T-helper 2 cell treated with Interferon-gamma antibody and Interleukin-4, amounts not matched to agents 5 μg/mL and 100 μg/mL, for 36 hours (primary cell): Measurements from ENCODE around the gene ATL1.
"Not testable (repeated sequence)": the region's sequence is repeated elsewhere in the genome, so short reads cannot be mapped to it uniquely, and the experiment has no call there.

Experiments
- DNase-seq: peaks from one replicate; pipeline ENCODE4 v3.0.0; 2021; ENCODE audit warnings: low spot score
- H3K27ac Mint-ChIP-seq: one replicate; pipeline ENCODE4 v1.8.0; 2021; ENCODE audit warnings: mild to moderate bottlenecking, mixed read lengths
- H3K27me3 Mint-ChIP-seq: one replicate; pipeline ENCODE4 v1.8.0; 2021; ENCODE audit warnings: low read depth, mixed read lengths
- H3K36me3 Mint-ChIP-seq: one replicate; pipeline ENCODE4 v1.8.0; 2021; ENCODE audit warnings: low read depth, mixed read lengths
- H3K4me1 Mint-ChIP-seq: one replicate; pipeline ENCODE4 v1.8.0; 2021; ENCODE audit warnings: low read depth, mixed read lengths
- H3K4me3 Mint-ChIP-seq: one replicate; pipeline ENCODE4 v1.8.0; 2022; ENCODE audit warnings: mild to moderate bottlenecking, moderate library complexity, mixed read lengths
- H3K9me3 Mint-ChIP-seq: one replicate; pipeline ENCODE4 v1.8.0; 2021; ENCODE audit warnings: mixed read lengths

Gene ATL1

GRCh38 chr14:50665300-50665699 lies 105.4 kb downstream of the ATL1 start:
- H3K4me1 Mint-ChIP-seq, result peaks cover 17% of the 10 kb centered on the region
- not testable (repeated sequence) for DNase-seq, H3K9me3 Mint-ChIP-seq, H3K36me3 Mint-ChIP-seq, H3K27ac Mint-ChIP-seq, H3K27me3 Mint-ChIP-seq, H3K4me3 Mint-ChIP-seq

GRCh38 chr14:50666772-50667683 lies 107.1 kb downstream of the ATL1 start:
- H3K27me3 Mint-ChIP-seq, result peaks cover 3% of the 10 kb centered on the region
- H3K36me3 Mint-ChIP-seq, result peaks cover 2% of the 10 kb centered on the region
- DNase-seq, result no peak
- H3K4me1 Mint-ChIP-seq, result peaks cover 17% of the 10 kb centered on the region
- H3K4me3 Mint-ChIP-seq, result no peak overlapping the region
- no peaks in the 10 kb centered on the region for H3K9me3 Mint-ChIP-seq
- H3K27ac Mint-ChIP-seq, result peak overlapping the region; percentile 41

DNA sequence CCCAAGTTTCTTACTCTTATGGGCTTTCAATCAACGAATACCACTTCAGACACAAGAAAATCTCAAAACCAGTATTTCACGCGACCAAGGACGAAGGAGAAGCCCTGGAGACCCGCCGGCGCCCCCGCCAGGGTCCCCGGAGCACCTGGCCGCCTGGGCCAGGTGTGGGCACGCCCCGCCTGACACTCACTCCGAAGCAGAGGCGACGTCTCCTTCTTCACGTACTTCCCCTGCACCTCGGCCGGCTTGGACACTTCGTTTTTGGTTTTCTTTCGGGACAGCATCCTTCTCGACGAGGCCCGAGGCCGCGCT lies 107.7 kb downstream of the ATL1 start:
- Mint-ChIP-seq H3K9me3 (no peaks in the 10 kb centered on the region), H3K27ac (peak overlapping the region; percentile 41)
- no peak for DNase-seq

DNA sequence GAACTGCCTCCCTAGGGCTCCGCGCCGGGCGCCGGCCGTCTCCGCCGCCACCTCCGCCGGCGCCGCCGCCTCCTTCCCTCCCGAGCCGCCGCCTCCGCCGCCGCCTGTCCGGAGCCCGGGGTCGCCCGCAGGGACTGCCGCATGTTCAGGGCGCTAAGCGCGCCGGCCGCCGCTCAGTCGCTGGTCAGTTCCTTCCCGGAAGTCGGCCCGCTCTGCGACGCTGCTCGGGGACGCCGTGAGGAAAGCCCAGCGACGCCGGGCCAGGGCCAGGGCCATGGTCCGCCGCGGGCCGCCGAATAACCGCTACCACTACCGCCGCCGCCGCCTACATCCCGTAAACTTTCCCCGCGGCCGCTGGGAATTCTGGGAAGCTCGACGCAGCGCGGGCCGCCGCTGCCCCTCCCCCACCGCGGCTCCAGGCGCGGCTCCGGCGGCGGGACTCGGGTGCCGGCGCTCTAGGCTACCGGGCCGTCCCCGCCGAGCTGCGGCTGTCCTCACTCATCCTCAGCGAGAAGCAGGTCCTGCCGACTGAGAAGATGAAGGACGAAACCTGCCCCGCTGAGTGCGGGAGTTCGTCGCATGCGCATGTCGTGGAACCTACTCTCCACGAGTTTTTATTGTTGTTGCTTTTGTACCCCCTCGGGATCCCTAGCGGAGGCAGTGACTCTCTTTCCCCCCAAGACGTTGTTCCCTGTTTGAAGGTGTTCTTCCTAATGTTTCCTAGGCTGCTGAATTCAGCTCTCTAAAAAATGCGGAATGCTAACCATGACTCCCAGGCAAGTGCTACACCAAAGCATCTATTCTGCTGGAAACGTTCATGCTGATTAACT lies 108.3 kb downstream of the ATL1 start, which contains the start of gene SAV1:
SAV1 (minus strand) TSS at position 311 of the 830 bp plus-strand sequence. CDS start 339 bp downstream, outside the sequence.
- Mint-ChIP-seq H3K27ac (peak within 1 kb of the TSS; percentile 41), H3K36me3 (no peaks in the 10 kb centered on the region), H3K27me3 (peaks cover 3% of the 10 kb centered on the region), H3K4me3 (no peak within 1 kb of the TSS), H3K4me1 (peaks cover 17% of the 10 kb centered on the region), H3K9me3 (no peaks in the 10 kb centered on the region)
- peak; percentile 53 for DNase-seq

More for the DNA sequence above, 107.7 kb downstream of the ATL1 start:
- Mint-ChIP-seq H3K4me3 (no peak overlapping the region), H3K27me3 (peaks cover 3% of the 10 kb centered on the region), H3K4me1 (peaks cover 17% of the 10 kb centered on the region), H3K36me3 (peaks cover 2% of the 10 kb centered on the region)

GRCh38 chr14:50668826-50669143 lies 108.8 kb downstream of the ATL1 start:
- H3K4me1 Mint-ChIP-seq, result peaks cover 17% of the 10 kb centered on the region
- H3K4me3 Mint-ChIP-seq, result no peak overlapping the region
- DNase-seq, result no peak
- H3K36me3 Mint-ChIP-seq, result no peaks in the 10 kb centered on the region
- H3K27ac Mint-ChIP-seq, result no peak overlapping the region
- H3K27me3 Mint-ChIP-seq, result peaks cover 3% of the 10 kb centered on the region
- no peaks in the 10 kb centered on the region for H3K9me3 Mint-ChIP-seq

- no peaks in the 10 kb centered on the region for H3K36me3 Mint-ChIP-seq
- H3K4me1 Mint-ChIP-seq, result peaks cover 17% of the 10 kb centered on the region
- no peaks in the 10 kb centered on the region for H3K9me3 Mint-ChIP-seq
- DNase-seq, result no peak
- H3K4me3 Mint-ChIP-seq, result no peak overlapping the region
- H3K27me3 Mint-ChIP-seq, result peaks cover 3% of the 10 kb centered on the region
- H3K27ac Mint-ChIP-seq, result no peak overlapping the region
These were observed 109.6 kb downstream of the ATL1 start for GRCh38 chr14:50669441-50669986.

DNA sequence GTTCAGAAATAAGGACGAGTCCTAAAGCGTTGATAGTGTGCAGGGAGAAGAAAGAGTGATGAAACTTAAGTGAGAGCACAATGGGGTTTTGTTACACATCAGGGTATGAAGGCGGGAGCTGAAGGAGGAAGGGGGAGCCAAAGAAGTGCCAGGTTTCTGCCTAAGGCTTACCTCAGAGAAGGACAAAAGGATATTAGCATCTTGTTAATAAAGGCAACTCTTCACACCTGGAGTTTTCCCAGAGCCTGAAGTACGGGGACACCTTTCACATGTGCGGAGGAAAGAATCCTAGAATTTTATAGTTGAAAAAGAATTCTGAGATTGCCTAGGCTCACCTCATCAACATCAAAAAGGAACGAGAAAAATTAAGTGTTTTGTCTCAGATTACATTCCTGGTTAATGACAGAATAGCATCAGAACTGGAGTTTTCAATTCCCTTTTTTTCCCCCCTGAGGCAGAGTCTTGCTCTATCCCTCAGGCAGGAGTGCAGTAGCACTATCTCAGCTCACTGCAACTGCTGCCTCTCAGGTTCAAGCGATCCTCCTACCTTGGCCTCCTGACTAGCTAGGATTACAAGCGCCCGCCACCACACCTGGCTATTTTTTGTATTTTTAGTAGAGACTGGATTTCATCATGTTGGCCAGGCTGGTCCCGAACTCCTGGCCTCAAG lies 110.4 kb downstream of the ATL1 start:
- Mint-ChIP-seq H3K9me3 (no peaks in the 10 kb centered on the region), H3K4me3 (no peak overlapping the region), H3K4me1 (peaks cover 16% of the 10 kb centered on the region), H3K27ac (no peak overlapping the region), H3K27me3 (peaks cover 3% of the 10 kb centered on the region), H3K36me3 (no peaks in the 10 kb centered on the region)
- DNase-seq, result no peak

- H3K9me3 Mint-ChIP-seq, result no peaks in the 10 kb centered on the region
- H3K4me3 Mint-ChIP-seq, result no peak overlapping the region
- peaks cover 3% of the 10 kb centered on the region for H3K27me3 Mint-ChIP-seq
- H3K4me1 Mint-ChIP-seq, result peaks cover 15% of the 10 kb centered on the region
- H3K27ac Mint-ChIP-seq, result no peak overlapping the region
- no peak for DNase-seq
- H3K36me3 Mint-ChIP-seq, result no peaks in the 10 kb centered on the region
These were observed 110.9 kb downstream of the ATL1 start for GRCh38 chr14:50670866-50671256.

DNA sequence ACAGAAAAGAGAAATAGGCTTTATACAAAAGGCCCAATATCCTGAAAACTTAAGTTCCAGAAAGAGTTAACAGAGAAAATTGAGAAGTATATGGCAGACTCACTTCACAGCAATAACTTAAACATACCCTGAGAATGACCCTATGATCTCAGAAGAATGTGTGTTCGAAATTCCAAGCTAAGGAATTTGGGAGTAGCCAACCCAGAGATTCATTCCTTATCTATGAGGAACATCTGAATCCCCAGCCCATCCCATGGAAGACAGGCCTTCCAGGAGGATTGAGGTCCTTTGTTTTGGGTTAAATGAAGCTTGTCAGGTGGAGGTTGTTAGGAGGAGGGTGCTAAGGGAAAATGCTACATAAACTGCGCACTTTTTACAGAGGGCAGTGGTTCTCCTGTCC lies 115.7 kb downstream of the ATL1 start:
- DNase-seq, result no peak
- no peak overlapping the region for H3K27ac Mint-ChIP-seq
- no peaks in the 10 kb centered on the region for H3K36me3 Mint-ChIP-seq
- H3K27me3 Mint-ChIP-seq, result peaks cover 5% of the 10 kb centered on the region
- no peaks in the 10 kb centered on the region for H3K9me3 Mint-ChIP-seq
- H3K4me3 Mint-ChIP-seq, result no peak overlapping the region
- H3K4me1 Mint-ChIP-seq, result peaks cover 4% of the 10 kb centered on the region

DNA sequence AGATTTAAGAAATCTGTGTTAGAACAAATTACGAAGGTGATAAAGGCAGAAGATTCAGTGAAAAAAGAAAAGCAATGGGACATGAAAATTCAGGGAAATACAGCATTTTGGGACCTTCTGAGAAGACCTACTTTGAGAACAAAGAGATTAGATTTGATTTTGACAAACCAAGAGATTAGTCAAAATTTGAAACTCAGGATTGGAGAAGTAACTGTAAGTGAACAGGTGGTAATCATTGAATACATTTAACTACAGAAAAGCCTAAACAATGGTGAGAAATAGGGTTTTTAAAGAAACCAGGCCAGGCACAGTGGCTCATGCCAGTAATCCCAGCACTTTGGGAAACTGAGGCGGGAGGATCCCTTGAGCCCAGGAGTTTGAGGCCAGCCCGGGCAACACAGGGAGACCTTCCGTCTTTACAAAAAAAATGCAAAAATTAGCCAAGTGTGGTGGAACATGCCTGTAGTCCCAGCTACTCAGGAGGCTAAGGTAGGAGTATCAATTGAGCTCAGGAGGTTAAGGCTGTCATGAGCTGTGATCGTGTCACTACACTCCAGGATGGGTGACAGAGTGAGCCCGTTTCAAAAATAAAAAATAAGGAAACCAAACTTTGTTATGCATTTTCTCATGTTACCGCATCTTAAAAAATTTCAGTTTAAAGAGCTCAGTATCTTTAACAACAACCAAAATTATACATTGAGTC lies 117.0 kb downstream of the ATL1 start:
- H3K27me3 Mint-ChIP-seq, result peaks cover 8% of the 10 kb centered on the region
- DNase-seq, result no peak
- no peaks in the 10 kb centered on the region for H3K36me3 Mint-ChIP-seq
- H3K9me3 Mint-ChIP-seq, result no peaks in the 10 kb centered on the region
- no peak overlapping the region for H3K27ac Mint-ChIP-seq
- no peak overlapping the region for H3K4me3 Mint-ChIP-seq
- H3K4me1 Mint-ChIP-seq, result peaks cover 4% of the 10 kb centered on the region

DNA sequence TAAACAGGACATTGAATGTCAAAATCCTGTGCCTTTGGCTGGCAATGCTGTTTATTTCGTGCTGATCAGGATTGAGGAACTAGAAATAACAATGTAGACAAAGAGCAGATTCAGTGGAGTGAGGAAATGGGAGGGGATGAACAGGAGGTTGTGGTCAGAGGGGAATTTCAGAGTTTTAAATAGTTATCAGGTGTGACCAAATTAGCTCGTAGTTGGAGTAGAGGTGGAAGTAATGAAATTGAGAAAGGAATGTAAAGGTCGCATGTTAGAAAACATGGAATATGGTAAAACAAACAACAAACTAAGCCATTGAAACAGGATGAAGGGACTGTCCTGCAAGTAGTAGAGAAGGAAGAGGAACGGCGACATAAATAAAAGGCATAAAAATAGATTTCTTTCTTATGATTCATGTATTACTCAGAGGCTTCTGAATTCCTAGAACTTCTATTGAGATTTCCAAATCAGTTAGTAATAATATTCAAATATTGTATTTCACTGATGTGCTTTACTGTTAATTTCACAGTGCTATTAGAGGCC lies 117.7 kb downstream of the ATL1 start:
- Mint-ChIP-seq H3K9me3 (no peaks in the 10 kb centered on the region), H3K4me1 (peaks cover 4% of the 10 kb centered on the region), H3K27ac (peak overlapping the region; percentile 2), H3K4me3 (no peak overlapping the region), H3K27me3 (peaks cover 8% of the 10 kb centered on the region), H3K36me3 (no peaks in the 10 kb centered on the region)
- DNase-seq, result no peak

DNA sequence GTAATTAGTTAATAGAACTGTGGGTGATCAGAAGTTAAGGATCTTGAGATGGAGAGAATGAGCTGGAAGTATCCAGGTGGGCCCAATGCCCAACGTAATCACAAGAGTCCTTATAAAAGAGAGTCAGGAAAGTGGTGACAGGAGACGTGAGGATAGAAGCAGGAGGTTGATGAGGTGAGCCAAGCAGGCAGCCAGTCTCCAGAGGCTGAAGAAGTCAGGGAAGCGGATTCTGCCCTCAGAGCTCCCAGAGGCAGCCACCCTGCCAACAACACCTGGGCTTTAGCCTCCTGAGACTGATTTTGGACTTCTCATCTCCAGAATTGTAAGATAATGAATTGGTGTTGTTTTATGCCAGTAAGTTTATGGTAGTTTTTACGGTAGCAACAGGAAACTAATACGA lies 118.2 kb downstream of the ATL1 start:
- H3K9me3 Mint-ChIP-seq, result no peaks in the 10 kb centered on the region
- H3K4me3 Mint-ChIP-seq, result no peak overlapping the region
- H3K27me3 Mint-ChIP-seq, result peaks cover 8% of the 10 kb centered on the region
- peaks cover 4% of the 10 kb centered on the region for H3K4me1 Mint-ChIP-seq
- no peak overlapping the region for H3K27ac Mint-ChIP-seq
- no peaks in the 10 kb centered on the region for H3K36me3 Mint-ChIP-seq
- DNase-seq, result no peak

GRCh38 chr14:50679674-50680073 lies 119.7 kb downstream of the ATL1 start:
- no peak overlapping the region for H3K4me3 Mint-ChIP-seq
- no peaks in the 10 kb centered on the region for H3K36me3 Mint-ChIP-seq
- DNase-seq, result no peak
- no peaks in the 10 kb centered on the region for H3K9me3 Mint-ChIP-seq
- H3K27me3 Mint-ChIP-seq, result peaks cover 8% of the 10 kb centered on the region
- peaks cover 4% of the 10 kb centered on the region for H3K4me1 Mint-ChIP-seq
- H3K27ac Mint-ChIP-seq, result no peak overlapping the region
